Right cardiac atrium (tissue), 5 donors: Measurements from ENCODE around the gene AMMECR1. TPM values are rescaled to one million over a fixed set of nuclear protein-coding genes. Genes with fewer than 3 reads are reported as not detected.
A peak's percentile ranks its signal among the peaks of the same experiment; 100 is the strongest.
"Not testable (repeated sequence)": the region's sequence is repeated elsewhere in the genome, so short reads cannot be mapped to it uniquely, and the experiment has no call there.

Experiments used
- ATAC-seq, 2 donors: fragments of 200-7000 bp; cut with Tn5 transposase; one replicate each; pipeline versions ENCODE4 v1.8.0 to v1.9.1; 2020; ENCODE audit warnings: moderate library complexity in 2 of 2, mild to moderate bottlenecking in 1 of 2
- DNase-seq, 3 donors: peaks; one replicate each; pipeline ENCODE4 v3.0.0-alpha.2; 2020
- H3K27ac ChIP-seq: one replicate; pipeline ENCODE4 v1.5.1; 2013; ENCODE audit warnings: mild to moderate bottlenecking, low read length, control low read depth, moderate library complexity
- H3K27me3 ChIP-seq: one replicate; pipeline ENCODE4 v1.6.1; 2013; ENCODE audit not compliant: control insufficient read depth, insufficient read depth
- H3K4me1 ChIP-seq: one replicate; pipeline ENCODE4 v1.6.1; 2013; ENCODE audit warnings: low read length; ENCODE audit not compliant: control insufficient read depth, insufficient read depth
- H3K4me3 ChIP-seq: one replicate; pipeline ENCODE4 v1.5.1; 2013; ENCODE audit warnings: low read length, control low read depth
- H3K9me3 ChIP-seq: one replicate; pipeline ENCODE4 v1.6.1; 2013; ENCODE audit warnings: low read length; ENCODE audit not compliant: control insufficient read depth
- WGBS: extraction: QIAGEN DNeasy Blood & Tissue Kit; methylation state at CpG from one replicate; pipeline ENCODE4 v1.1.7; 2013; 5-methylcytosine and 5-hydroxymethylcytosine counted together
- intact Hi-C, 4 donors: fragments of 100-400 bp; cut with DNase I; formaldehyde crosslinking; loops; one replicate each; pipeline versions ENCODE4 v1.11.0 to v1.14.0; 2022 to 2023
- long read RNA-seq, 4 donors: library from polyadenylated mRNA; unstranded; transcript quantifications; one replicate each; pipeline ENCODE4 v2.0.0, GENCODE V29; 2020 to 2021
- polyA plus RNA-seq: library from polyadenylated mRNA; stranded (reverse); fragments of 200-250 nt; gene quantifications from one replicate; pipeline ENCODE4 v1.2.3, GENCODE V29; 2013
- total RNA-seq, 4 donors: library from RNA; stranded (reverse); fragmentation: NEBNext Ultra II Directional; extraction: Animal tissue kit (Norgen Biotek cat#: 25700); gene quantifications; one replicate each; pipeline ENCODE4 v1.2.1, GENCODE V29; 2021
- donor health status: healthy with polysubstance abuse.
- donor health status: DM: no; HTN: yes; CAD: no.
- donor health status: DM: no; HTN: no; CAD: no.
- donor health status: DM: no; HTN: yes; CAD: no; lungs with severe emphysema.
- donor health status: DM: yes; HTN: yes; CAD: no.

Gene AMMECR1
- 1 to 10 TPM; 1.2 to 3.1 (median 1.8) TPM for total RNA-seq
- 0.77 TPM for polyA plus RNA-seq
- long read RNA-seq, donor 1, full-length matches to known transcripts = 9 of 9 reads
- long read RNA-seq, donor 1, partial matches to known transcripts = 0 of 9 reads
- long read RNA-seq, donor 1, other reads (novel, unspliced or antisense) = 0 of 9 reads
- long read RNA-seq, donor 2 = 0 reads
- long read RNA-seq, donor 3, full-length matches to known transcripts = 7 of 8 reads
- long read RNA-seq, donor 3, partial matches to known transcripts = 0 of 8 reads
- long read RNA-seq, donor 3, other reads (novel, unspliced or antisense) = 1 of 8 reads
- long read RNA-seq, donor 4, full-length matches to known transcripts = 1 of 1 reads
- long read RNA-seq, donor 4, partial matches to known transcripts = 0 of 1 reads
- long read RNA-seq, donor 4, other reads (novel, unspliced or antisense) = 0 of 1 reads

DNA sequence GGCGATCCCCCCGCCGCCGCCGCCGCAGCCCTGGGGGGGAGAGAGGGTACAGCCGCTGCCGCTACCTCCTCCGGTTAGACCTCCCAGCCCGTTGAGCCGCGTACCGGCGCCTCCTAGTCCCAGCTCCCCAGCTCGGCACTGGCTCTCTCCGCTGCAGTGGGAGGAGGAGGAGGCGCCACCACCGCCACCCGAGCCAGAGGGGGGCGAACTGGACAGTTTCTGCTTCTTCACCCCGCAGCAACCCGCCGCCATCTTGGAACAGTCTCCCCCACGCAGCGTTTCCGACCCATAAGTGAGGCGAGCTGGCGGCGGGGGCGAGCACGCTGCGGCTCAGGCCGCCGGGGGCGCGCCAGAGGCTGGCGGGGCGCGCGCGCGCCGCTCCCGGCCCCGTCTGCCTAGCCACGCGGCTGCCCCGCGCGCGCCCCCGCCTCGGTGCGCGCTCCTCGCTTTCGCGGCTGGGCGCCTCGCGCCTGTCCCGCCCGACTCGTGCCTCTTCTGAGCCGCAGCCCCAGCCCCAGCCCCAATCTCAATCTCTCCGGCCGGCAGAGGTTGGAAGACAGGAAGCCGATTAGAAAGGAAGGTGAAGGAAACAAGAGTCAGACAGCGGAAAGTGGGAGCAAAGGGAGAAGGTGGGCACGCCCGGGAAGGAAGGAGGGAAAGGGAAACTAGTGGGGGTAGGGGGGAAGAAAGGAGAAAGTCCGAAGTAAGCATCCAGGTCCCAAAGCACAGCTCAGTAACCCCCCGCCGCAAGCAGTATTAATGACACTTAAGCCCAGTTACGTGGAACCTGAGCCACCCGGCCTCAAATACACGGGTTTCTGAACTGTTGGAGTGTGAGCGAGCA, at the start of gene AMMECR1:
Gene AMMECR1, minus strand, starts transcription at position 266 of the 844 bp plus-strand sequence. Its CDS starts 14 bp downstream, at position 252.
- ATAC-seq (peak; percentile 98 to 99), DNase-seq (peak; percentile 79 to 93 (median 92))
- intact Hi-C loops = loop anchor here in 1 of 4 donors (10.0 kb wide), 1 partner anchor 123 kb away; no protein-coding TSS in a partner anchor
- Histone ChIP-seq H3K9me3 (no peaks in the 10 kb centered on the region), H3K4me1 (peaks cover 3% of the 10 kb centered on the region), H3K27ac (peak within 1 kb of the TSS; percentile 89), H3K4me3 (peak within 1 kb of the TSS; percentile 92), H3K27me3 (no peaks in the 10 kb centered on the region)
- WGBS = under 1% methylated on average over 62 of the region's 78 CpGs

DNA sequence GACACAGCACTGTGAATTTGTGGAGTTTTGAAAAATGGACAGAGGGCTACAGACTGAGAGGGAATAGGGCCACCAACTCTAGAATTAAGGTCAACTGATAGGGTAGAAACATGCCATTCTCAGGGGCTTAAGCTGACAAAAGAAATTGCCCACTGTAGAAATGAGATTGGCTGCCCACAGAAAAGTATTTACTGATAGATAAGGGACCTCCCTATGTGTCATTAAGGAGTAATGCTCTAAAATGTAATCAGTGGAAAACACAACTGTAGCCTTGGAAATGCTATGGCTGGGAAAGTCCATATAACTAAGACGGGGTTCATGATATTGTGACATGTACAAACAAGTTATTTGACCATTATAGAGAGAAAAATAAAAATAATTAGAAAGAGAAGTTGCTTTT, 45.4 kb upstream of the AMMECR1 start:
- Histone ChIP-seq H3K4me1 (no peaks in the 10 kb centered on the region), H3K9me3 (no peaks in the 10 kb centered on the region), H3K27ac (no peak overlapping the region), H3K4me3 (no peak overlapping the region), H3K27me3 (no peaks in the 10 kb centered on the region)
- ATAC-seq = no peak
- no peak for DNase-seq
- WGBS = 86% methylated on average over 1 of the region's 1 CpG
- intact Hi-C loops = no loop called here

DNA sequence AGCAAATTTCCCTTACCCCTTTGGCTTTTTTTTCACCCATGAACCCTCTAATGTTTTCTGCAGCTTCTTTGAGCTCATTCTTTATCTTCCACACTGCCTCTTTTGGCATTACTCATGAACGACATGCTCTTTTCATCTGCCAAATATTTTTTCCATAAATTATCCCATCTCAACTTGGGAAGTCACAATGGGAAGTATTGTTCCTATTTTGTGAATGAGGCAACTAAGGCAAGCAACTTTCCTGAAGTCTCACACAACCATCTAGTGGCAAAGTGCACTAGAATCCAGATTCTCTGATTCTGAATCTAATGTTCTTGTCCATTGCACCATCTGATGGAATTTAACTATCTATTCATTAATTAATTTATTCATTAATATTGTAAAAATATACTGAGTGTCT, 41.4 kb upstream of the AMMECR1 start:
- Histone ChIP-seq H3K27ac (no peak overlapping the region), H3K4me3 (no peak overlapping the region), H3K9me3 (no peaks in the 10 kb centered on the region), H3K4me1 (no peaks in the 10 kb centered on the region), H3K27me3 (no peaks in the 10 kb centered on the region)
- intact Hi-C loops = no loop called here
- ATAC-seq (no peak), DNase-seq (no peak)
- WGBS = 26% methylated on average over 1 of the region's 1 CpG

- WGBS = 55% methylated on average over 2 of the region's 2 CpGs
- no peak within 1 kb of the TSS for H3K27ac ChIP-seq
- intact Hi-C loops = no loop called here
- no peaks in the 10 kb centered on the region for H3K4me1 ChIP-seq
- no peaks in the 10 kb centered on the region for H3K9me3 ChIP-seq
- no peak within 1 kb of the TSS for H3K4me3 ChIP-seq
- DNase-seq = no peak
- no peak for ATAC-seq
- no peaks in the 10 kb centered on the region for H3K27me3 ChIP-seq
These were observed 40.7 kb upstream of the AMMECR1 start, which contains the start of gene RTL9 for GRCh38 chrX:110358548-110358947. Gene RTL9, plus strand, starts transcription at chrX:110358848. Its CDS starts 91,770 bp downstream, at chrX:110450618.

- DNase-seq (peak in 2 of 3 donors; percentile 22 to 59), ATAC-seq (no peak)
- Histone ChIP-seq H3K4me1 (no peaks in the 10 kb centered on the region), H3K27ac (no peak overlapping the region), H3K27me3 (no peaks in the 10 kb centered on the region), H3K9me3 (no peaks in the 10 kb centered on the region), H3K4me3 (no peak overlapping the region)
- 43% methylated on average over 17 of the region's 17 CpGs for WGBS
- intact Hi-C loops = no loop called here
These were observed 28.8 kb upstream of the AMMECR1 start for GRCh38 chrX:110346681-110347080.

- 77% methylated on average over 11 of the region's 11 CpGs for WGBS
- no peaks in the 10 kb centered on the region for H3K9me3 ChIP-seq
- H3K4me1 ChIP-seq = no peaks in the 10 kb centered on the region
- no peak for ATAC-seq
- H3K4me3 ChIP-seq = no peak overlapping the region
- DNase-seq = no peak
- intact Hi-C loops = no loop called here
- no peaks in the 10 kb centered on the region for H3K27me3 ChIP-seq
- no peak overlapping the region for H3K27ac ChIP-seq
These were observed 23.5 kb upstream of the AMMECR1 start for GRCh38 chrX:110341189-110342035.

DNA sequence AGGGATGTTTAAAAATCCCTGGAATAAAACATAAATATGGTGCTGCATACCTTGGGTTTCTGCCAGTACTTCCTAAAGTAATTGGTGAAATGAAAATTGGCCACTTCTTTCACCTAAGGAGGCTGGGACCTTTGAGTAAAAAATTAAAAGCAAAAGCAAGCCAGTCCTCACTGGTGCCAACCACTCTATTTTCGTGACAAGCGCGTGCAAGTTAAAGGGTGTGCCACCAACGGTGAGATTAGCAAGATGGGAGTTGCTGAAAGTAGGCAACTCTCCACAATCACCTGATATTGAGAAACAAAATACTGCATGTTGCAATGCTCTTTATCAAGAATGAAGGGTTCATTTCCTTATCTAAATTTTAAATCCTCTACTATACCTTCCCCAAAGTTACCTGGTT, 21.1 kb upstream of the AMMECR1 start:
- intact Hi-C loops = no loop called here
- 74% methylated on average over 4 of the region's 4 CpGs for WGBS
- Histone ChIP-seq H3K9me3 (no peaks in the 10 kb centered on the region), H3K27me3 (no peaks in the 10 kb centered on the region), H3K27ac (no peak overlapping the region), H3K4me3 (no peak overlapping the region), H3K4me1 (no peaks in the 10 kb centered on the region)
- DNase-seq (no peak), ATAC-seq (no peak)

GRCh38 chrX:110333458-110333857, 15.6 kb upstream of the AMMECR1 start:
- 90% methylated on average over 1 of the region's 1 CpG for WGBS
- ATAC-seq, DNase-seq, H3K4me3 ChIP-seq, intact Hi-C loops, H3K27me3 ChIP-seq, H3K9me3 ChIP-seq, H3K4me1 ChIP-seq, H3K27ac ChIP-seq: not testable (repeated sequence)

GRCh38 chrX:110331444-110332030, 13.7 kb upstream of the AMMECR1 start:
- Histone ChIP-seq H3K4me3 (no peak overlapping the region), H3K27me3 (no peaks in the 10 kb centered on the region), H3K9me3 (no peaks in the 10 kb centered on the region), H3K27ac (no peak overlapping the region), H3K4me1 (no peaks in the 10 kb centered on the region)
- ATAC-seq = no peak
- intact Hi-C loops = no loop called here
- 62% methylated on average over 3 of the region's 3 CpGs for WGBS
- DNase-seq = no peak

DNA sequence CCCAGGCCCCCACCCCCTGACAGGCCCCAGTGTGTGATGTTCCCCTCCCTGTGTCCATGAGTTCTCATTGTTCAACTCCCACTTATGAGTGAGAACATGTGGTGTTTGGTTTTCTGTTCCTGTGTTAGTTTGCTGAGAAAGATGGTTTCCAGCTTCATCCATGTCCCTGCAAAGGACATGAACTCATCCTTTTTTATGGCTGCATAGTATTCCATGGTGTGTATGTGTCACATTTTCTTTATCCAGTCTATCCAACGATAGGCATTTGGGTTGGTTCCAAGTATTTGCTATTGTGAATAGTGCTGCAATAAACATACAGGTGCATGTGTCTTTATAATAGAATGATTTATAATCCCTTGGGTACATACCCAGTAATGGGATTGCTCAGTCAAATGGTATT, 10.7 kb upstream of the AMMECR1 start:
- H3K9me3 ChIP-seq, H3K4me1 ChIP-seq, DNase-seq, H3K27ac ChIP-seq, H3K4me3 ChIP-seq, intact Hi-C loops, ATAC-seq, H3K27me3 ChIP-seq: not testable (repeated sequence)
- 97% methylated on average over 1 of the region's 1 CpG for WGBS
